ENCODE measurements around the gene ODF4.
A peak's percentile ranks its signal among the peaks of the same experiment; 100 is the strongest.
"Not testable (repeated sequence)": the region's sequence is repeated elsewhere in the genome, so short reads cannot be mapped to it uniquely, and the experiment has no call there.

The ODF4 gene

DNA sequence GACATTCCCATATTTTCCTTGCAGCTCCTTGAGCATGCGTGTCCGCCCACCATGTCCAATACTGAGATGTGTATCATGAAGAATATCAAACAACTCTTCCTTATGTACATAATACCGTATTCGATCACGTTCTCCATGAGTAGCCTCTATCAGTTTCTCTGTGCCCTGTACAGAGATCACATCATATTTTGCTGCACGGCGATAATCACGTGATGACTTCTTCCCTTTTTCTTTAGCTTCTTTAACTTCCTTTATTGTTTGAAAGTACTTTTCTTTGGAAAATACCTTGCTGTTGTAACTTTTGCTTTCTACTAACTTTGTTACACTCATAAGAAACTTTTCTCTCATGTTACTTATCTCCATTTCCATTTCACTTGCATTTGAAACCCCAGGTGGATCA is 30.3 kb downstream of the ODF4 start:
- DNase-seq: peak; percentile 49 to 63

- no peak for DNase-seq
Observed at GRCh38 chr17:8371786-8372185, 32.1 kb downstream of the ODF4 start.

GRCh38 chr17:8372422-8372821 is 32.8 kb downstream of the ODF4 start:
- no peak for DNase-seq

DNA sequence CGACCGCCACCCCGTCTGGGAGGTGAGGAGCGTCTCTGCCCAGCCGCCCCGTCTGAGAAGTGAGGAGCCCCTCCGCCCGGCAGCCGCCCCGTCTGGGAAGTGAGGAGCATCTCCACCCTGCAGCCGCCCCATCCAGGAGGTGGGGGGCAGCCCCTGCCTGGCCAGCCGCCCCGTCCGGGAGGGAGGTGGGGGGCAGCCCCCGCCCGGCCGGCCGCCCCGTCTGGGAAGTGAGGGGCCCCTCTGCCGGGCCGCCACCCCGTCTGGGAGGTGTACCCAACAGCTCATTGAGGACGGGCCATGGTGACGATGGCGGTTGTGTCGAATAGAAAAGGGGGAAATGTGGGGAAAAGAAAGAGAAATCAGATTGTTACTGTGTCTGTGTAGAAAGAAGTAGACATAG is 34.2 kb downstream of the ODF4 start:
- DNase-seq: not testable (repeated sequence)

- no peak for DNase-seq
Observed at GRCh38 chr17:8375738-8376259, 36.2 kb downstream of the ODF4 start.

DNA sequence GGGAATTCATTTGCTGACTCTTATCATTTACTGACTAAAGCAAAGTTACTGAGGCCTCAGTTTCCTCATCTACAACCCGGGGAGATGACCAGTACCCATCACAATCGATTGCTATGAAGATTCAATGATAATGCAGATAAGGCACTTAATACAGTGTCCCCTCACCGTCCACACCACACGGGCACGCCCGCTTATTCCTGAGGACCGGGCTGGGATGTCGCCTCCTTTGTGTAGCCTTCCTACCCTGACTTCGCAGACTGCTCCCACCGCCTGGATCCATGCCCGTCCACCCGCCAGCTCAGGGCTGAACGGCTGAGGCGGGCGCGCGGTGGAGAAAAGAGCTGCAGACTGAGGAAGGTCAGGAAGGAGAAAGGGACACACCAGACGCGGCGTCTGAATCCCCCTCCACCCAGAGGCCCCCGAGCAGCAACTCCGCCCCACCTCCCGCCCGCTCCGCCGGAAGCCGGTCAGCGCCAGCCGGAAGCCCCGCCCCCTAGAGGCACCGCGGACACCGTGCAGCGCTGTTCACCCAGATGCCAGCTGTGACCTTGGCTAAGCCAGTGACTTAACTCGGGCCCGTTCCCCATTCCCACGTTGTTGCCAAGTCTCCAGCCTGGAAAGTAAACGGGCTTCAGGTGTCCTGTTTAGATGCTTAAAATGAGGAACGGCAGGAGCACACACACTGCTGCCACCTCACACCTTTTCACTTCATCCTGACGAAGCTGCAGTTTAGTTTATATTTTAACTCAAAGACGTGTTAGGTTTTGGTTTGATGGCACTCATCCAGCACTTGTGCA is 36.8 kb downstream of the ODF4 start, which contains the start of gene KRABD2:
KRABD2 (minus strand) TSS at position 434 of the 797 bp plus-strand sequence.
- DNase-seq: peak; percentile 81 to 90

DNA sequence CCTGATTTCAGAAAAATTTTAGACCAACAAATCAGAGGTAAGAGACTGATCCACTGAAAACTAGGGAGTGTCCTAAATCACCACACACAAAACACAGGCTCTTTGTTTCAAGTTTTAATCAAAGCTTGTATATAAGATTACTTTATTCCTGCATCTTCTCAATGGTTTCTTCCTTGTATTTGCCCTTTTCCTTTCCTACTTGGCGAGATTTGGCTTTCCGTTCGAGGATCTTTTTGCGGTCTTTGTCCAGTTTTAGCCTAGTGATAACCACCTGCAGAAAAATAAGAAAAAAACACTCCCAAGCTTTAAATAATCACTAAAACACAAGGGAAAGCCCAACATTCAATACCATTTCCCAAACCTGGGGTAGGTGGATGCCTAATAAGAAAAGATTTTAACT is 37.8 kb downstream of the ODF4 start:
- no peak for DNase-seq

DNA sequence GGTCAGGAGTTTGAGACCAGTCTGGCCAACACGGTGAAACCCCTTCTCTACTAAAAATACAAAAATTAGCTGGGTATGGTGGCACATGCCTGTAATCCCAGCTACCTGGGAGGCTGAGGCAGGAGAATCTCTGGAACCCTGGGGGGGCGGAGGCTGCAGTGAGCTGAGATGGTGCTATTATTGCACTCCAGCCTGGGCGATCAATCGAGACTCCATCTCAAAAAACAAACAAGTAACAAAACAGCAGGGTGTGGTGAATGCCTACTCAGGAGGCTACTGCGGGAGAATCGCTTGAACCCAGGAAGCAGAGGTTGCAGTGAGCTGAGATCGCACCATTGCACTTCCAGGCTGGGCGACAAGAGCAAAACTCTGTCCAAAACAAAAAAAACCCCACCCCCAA is 38.5 kb downstream of the ODF4 start:
- not testable (repeated sequence) for DNase-seq

DNA sequence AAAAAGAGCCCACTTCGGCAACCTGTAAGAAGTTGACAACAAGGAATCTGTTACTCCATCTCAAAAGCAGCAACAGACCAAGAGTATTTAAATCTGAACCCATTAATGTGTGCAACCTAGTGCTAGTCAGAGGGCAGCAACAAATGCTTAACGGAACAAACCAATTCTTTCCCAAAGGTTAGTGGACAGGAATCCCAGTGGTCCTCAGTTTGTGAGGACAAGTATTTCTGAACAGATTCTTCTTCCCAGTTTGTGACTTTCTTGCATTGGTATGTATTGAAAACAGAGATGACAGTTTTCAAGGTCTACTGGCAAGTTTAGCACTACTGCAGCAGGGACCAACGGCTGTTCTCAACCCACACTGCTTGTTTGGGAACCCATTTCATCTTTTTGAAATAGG is 40.4 kb downstream of the ODF4 start:
- no peak for DNase-seq

DNA sequence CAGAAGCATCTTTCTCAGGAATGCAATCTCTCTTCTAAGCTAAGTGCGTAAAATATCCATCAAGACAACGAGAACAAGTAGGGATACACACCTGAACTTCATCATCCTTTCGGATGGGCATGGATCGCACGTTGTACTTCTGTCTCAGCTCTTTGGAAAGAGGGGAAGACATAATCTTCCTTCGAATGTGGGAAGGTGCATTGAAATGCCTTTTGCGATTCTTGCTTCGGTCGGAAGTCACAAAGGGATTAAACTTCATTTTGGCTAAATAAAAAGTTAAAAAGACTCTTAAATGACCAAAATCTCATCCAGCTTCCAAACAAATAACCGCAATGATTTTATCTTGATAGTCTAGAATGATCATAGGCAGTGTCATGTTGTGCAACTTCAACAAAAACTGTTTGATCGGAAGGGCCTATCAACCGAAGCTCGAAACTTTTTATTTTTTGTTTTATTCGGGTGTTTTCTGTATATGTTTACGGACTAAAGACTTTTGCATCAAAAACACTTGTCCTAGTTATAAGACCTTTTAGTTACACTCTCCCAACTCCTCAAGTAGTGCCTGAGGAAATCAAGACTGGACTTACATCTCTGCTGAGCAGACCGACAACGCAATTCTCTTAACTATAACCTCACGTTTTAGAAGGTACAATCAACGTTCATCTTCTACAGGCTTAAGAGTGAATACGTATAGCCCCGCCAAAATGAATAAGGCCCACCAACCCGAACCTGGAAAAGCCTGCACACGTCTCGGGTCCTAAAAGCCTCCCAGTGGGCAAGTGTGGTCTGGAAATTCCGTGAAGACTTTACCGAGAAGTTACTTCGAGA is 42.6 kb downstream of the ODF4 start:
- no peak for DNase-seq

DNA sequence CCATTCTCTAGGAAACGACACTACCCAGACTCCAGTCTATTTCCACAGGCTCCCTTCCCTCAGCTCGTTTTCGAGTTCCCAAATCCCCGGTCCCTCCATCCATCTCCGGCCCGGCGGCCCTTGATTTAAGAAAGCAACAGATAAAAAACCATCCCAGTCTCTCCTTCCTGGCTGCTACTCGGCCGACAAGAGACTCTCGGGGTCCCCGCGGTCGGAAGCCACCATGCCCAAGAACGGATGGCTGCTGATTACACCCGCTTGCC is 43.2 kb downstream of the ODF4 start:
- DNase-seq: no peak

- peak; percentile 99 for DNase-seq
Observed at GRCh38 chr17:8383143-8383822, 43.6 kb downstream of the ODF4 start, which contains the start of gene RPL26. TSS of gene RPL26 (minus strand) at chr17:8383193. CDS start at chr17:8382310, 883 bp downstream.

DNA sequence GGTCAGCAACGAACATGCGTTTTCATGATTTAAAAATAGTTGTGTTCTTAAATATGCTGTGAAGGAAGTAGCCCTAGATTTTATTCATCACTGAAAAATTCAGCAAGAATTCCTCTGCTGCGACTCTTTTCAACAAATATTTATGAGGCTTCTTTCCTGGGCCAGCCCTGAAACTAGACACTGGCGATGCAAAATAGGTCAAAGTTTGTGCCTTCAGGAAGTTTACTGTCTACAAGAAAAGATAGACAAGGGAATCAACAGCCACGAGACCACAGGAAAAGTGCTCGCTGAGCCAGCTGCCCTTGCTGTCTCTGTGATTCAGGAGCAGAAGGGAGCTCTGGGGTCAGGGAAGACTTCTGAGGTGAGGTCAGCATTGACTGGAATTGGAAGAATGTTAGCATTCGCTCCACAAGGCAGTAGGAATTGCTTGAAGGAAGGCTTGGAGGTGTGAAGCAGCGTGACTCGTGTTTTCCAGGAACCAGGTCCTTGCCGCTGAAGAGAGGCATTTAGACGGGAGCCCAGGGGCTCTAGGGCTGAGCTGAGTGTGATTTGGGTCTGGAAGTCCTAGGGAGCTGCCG is 45.2 kb downstream of the ODF4 start:
- DNase-seq: no peak

GRCh38 chr17:8386841-8387240 is 47.2 kb downstream of the ODF4 start:
- DNase-seq: no peak

DNA sequence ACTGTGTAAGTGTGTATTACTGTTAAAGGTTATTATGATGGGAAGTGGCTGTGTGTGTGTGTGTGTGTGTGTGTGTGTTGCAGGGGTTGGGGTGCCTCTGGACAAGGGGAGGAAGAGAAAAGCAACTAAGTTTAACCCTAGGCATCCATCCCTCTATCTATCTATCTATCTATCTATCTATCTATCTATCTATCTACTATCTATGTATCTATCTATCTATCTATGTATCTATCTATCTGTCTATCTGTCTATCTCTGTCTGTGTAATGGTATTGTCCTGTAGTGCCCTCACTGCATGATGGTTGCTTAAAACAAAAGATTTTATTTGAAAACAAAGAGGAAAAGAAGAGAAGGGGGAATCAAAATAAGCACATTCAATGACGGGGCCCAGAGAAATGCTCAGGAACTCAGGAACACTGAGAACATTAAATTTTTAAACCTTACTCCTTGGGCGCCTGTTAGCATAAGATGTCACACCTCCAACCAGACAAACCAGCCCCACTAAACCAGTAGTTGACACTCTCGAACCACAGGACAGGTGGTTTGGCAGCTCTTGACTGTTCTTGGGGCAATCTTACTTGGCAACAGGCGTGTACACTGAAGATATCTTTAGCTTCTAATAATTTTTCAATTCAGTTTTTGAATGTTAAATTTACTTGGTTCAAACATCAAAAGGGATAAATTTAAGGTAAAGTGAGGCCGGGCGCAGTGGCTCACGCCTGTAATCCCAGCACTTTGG is 48.4 kb downstream of the ODF4 start:
- no peak for DNase-seq

DNA sequence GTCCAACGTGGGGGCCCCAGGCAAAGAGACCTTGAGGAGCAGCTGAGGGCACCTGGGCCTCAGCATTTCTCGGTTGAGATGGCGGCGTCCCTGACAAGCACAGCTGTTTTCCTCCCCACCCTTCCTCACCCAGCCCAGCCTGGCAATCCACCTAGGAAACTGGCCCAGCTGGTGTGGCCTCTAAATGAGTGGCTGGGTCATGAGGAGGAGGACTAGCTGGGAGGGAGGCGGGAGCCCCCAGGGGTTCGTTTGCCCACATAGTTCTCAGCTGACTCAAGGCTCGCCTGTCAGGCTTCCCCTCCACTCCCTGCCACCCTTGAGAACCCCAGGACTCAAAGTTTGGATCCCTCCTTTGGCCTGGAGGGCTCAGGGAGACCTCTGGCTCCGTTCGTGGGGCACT is 52.1 kb downstream of the ODF4 start:
- no peak for DNase-seq

- DNase-seq: no peak
Observed at GRCh38 chr17:8392274-8392673, 52.6 kb downstream of the ODF4 start.

DNA sequence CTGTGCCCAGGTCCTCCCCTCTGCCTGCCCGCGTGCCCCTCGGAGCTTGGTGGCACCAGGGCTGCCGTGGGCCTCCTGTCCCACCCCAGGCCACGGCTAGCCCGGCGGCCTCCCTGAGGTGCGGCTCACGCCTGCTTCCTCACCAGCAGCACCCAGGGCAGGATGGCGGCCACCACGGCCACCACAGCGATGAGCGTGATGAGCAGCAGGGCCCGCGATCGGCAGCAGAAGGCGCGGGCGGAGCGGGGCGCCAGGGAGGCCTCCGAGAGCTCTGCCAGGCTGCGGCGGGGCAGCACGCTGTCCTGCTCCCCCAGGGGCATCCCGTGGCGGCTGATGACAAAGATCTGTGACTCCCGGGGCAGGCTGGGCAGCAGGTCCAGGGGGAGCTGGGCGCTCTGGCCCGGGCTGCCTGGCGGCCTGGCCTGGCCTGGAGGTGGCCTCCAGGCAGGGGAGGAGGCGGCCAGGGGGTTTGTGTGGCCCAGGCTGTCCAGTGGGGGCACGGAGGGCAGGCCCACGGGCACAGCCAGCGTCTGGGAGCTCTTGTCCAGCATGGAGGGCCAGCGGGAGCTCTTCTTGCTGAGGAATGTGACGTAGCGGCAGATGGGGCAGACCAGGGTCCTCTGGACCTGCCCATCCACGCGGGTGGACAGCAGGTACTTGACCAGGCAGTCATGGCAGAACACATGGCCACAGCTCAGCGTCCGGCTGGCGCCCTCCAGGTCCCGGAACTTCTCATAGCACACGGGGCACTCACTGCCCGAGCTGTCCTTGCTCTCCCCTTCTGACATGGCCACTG is 53.2 kb downstream of the ODF4 start:
- DNase-seq: no peak

- DNase-seq: no peak
Observed at GRCh38 chr17:8393470-8394231, 54.0 kb downstream of the ODF4 start.

DNA sequence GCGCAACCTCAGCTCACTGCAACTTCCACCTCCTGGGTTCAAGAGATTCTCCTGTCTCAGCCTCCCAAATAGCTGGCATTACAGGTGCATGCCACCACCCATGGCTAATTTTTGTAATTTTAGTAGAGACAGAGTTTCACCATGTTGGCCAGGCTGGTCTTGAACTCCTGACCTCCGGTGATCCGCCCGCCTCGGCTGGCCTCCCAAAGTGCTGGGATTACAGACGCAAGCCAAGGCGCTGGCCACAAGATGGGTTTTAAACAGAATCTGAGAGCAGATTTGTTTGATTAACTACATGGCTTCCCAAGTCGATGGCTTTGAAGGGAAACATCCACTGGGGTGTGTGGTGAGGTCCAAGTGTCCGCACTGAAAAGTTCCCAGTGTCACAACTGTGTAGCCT is 54.9 kb downstream of the ODF4 start:
- not testable (repeated sequence) for DNase-seq

Measured in inflammatory macrophage (primary cell).